Mucosa of rectum (tissue), 2 donors: Measurements from ENCODE around the gene VSIR.
A peak's percentile ranks its signal among the peaks of the same experiment; 100 is the strongest.

Source experiments
- H3K27ac ChIP-seq, 2 donors: one replicate each; pipeline ENCODE4 v1.7.0; 2013; ENCODE audit warnings: inconsistent platforms in 2 of 2, low read depth in 2 of 2, low read length in 2 of 2
- H3K27me3 ChIP-seq, 2 donors: one replicate each; pipeline ENCODE4 v1.7.0; 2013; ENCODE audit warnings: low read length in 2 of 2; ENCODE audit not compliant: control insufficient read depth in 2 of 2, insufficient read depth in 2 of 2
- H3K36me3 ChIP-seq, 2 donors: one replicate each; pipeline ENCODE4 v1.7.0; 2013; ENCODE audit warnings: low read length in 2 of 2; ENCODE audit not compliant: control insufficient read depth in 2 of 2, insufficient read depth in 2 of 2
- H3K4me1 ChIP-seq, 2 donors: one replicate each; pipeline ENCODE4 v1.7.0; 2013; ENCODE audit warnings: low read length in 2 of 2, mild to moderate bottlenecking in 1 of 2; ENCODE audit not compliant: control insufficient read depth in 2 of 2, insufficient read depth in 2 of 2
- H3K4me3 ChIP-seq, 2 donors: one replicate each; pipeline ENCODE4 v1.7.0; 2013; ENCODE audit warnings: low read length in 2 of 2
- H3K9ac ChIP-seq, 2 donors: one replicate each; pipeline ENCODE4 v1.7.0; 2013; ENCODE audit warnings: low read length in 2 of 2, low read depth in 1 of 2, mild to moderate bottlenecking in 1 of 2
- H3K9me3 ChIP-seq, 2 donors: one replicate each; pipeline ENCODE4 v1.7.0; 2013; ENCODE audit warnings: low read length in 2 of 2; ENCODE audit not compliant: control insufficient read depth in 2 of 2
- donor health status: healthy.
- donor health status: Normal muscosa, but diverticular disease.

The VSIR gene

DNA sequence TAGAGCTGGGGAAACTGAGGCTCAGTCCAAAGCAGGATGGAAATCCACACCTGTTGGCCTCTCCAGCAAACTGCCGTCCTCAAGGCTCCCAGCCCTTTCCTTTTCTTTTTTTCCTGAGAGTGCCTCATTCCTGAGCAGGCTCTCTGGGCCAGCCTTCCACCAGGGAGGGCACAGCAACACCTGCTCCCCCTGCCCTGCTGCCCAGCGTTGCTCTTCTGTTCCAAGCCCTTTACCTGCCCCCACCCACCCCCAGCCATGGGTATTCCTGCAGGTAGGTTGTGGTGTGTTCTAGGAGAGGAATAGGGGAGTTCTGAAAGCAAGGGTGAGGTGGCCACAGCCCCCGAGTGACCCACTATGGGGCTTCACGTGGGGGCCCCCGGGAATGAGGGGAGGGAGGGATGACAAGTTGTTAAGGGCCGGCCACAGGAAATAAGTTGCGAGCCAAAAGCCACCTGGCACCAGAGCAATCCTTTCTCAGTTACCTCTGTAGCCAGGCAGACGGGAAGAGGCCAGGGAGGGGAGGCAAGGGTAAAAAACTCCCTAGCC lies 19.3 kb downstream of the VSIR start:
- H3K27ac ChIP-seq, result peak overlapping the region; percentile 49 to 75

DNA sequence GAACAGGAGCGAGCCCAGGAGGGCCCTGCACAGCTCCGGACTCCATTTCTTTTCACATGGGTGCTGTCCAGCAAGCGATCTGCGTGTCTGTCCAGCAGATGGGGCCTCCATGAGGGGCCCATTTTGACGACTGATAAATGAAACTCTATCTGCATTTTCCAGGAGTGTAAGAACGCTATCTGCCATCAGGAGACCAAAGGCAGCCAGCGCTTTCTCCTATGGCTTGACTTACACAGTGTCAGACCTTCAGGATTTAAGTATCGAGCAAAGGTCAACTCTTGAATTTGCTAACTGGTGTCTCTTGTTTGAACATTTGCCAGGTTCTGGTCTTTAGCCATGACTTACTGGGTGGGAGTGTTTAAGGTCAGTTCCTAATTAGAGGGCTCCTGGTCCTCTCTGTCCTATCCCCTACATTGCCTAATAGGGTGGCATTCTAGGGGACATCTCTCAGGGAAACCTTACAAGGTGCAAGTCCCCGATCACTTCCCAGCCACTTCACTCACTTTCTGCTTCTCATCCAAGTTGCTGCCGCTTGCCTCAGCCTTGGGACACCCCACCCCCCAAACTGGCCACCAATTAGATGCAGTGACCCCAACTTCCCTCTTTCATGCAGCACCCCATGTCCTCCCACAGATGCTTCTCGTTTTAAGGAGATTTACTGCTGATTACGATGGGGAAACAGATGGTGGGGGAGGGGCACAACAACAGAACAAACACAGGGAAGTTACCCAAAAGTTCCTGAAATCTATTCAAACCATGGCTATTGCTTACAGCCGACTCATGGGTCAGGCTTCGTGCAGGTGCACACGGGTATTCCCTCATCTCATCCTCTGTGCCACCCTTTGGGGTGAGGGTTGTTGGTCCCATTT lies 20.0 kb downstream of the VSIR start:
- H3K4me1 ChIP-seq, result peaks cover 51 to 53% of the 10 kb centered on the region in 2 donors
- H3K27ac ChIP-seq, result peak overlapping the region; percentile 49 to 75
- H3K4me3 ChIP-seq, result no peak overlapping the region
- peak overlapping the region; percentile 17 to 35 for H3K9ac ChIP-seq
- no peaks in the 10 kb centered on the region for H3K9me3 ChIP-seq
- no peaks in the 10 kb centered on the region for H3K27me3 ChIP-seq
- H3K36me3 ChIP-seq, result peaks cover 26 to 35% of the 10 kb centered on the region in 2 donors

More for the DNA sequence above, 19.3 kb downstream of the VSIR start:
- Histone ChIP-seq H3K27me3 (no peaks in the 10 kb centered on the region), H3K4me1 (peaks cover 44 to 46% of the 10 kb centered on the region in 2 donors), H3K9me3 (no peaks in the 10 kb centered on the region), H3K36me3 (peaks cover 29 to 40% of the 10 kb centered on the region in 2 donors), H3K9ac (peak overlapping the region in 1 of 2 donors; percentile 10), H3K4me3 (no peak overlapping the region)

DNA sequence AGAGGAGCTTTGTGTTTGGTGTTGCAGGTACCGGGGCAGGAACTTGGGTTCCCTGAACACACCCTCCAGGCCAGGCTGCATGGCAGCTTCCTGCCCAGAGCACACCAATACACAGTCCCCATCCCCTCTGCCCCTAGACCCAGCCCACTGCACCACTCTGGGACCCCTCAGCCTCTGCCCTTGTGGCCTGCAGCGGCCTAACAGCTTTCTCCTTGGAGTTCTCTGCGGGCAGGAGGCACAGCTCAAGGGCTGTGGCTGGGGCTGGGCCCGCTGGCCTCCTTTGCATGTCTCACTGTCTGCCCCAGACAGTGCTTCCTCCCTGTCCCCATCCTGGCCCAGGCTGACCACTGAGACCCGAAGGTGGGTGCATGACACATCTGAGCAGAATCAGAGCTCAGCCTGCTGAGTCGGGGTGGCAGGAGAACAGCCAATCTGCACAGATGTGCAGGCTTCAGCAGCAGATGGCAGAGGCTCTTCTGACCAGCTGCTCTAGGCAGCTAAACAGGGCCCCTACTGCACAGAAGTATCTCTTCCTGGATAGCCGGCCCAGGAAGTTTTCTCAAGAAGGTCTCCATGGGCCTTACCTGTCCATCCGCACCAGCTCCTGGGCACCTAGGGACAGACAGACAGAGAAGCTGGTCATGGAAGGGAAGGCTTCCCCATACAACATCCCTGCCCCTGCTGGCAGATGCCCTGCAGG lies 20.8 kb downstream of the VSIR start:
- Histone ChIP-seq H3K4me1 (peaks cover 59 to 61% of the 10 kb centered on the region in 2 donors), H3K27me3 (no peaks in the 10 kb centered on the region), H3K9ac (peak overlapping the region; percentile 17 to 35), H3K9me3 (no peaks in the 10 kb centered on the region), H3K4me3 (no peak overlapping the region), H3K27ac (peak overlapping the region; percentile 38 to 75), H3K36me3 (peaks cover 21 to 30% of the 10 kb centered on the region in 2 donors)

DNA sequence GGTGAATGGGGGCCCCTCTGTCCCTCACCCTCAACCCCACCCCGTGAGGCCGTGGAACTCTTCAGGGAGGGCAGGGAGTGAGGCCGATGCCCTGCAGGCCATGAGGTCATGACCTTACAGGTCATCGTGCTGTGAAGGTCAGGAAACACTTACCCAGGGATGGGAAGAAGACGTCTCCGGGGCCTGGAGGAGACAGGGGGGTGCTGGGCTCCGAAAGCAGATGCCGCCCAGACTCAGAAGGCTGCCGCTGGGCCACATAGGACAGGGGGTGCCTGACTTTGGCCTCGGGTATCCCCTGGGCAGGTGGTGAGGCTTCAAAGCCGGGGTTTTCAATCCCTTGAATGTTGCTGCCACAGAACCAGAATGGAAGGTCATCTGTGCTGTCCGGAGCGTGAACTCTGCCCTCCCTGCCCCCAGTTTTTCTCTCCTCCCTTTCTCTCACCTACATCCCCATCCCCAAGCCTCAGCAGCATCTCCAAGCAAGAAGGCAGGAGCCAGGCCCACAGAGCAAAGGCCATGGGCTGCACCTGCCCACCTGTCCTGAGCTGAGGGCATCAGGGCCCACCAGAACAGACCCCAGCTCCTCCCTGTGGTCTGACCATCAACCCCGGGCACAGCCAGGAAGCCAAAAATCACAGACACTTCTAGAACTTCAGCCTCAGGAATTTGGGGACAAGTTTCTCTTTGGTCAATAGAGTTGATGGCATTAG lies 21.6 kb downstream of the VSIR start:
- Histone ChIP-seq H3K9me3 (no peaks in the 10 kb centered on the region), H3K27ac (peak overlapping the region in 1 of 2 donors; percentile 75), H3K4me3 (no peak overlapping the region), H3K9ac (no peak overlapping the region), H3K4me1 (peaks cover 65% of the 10 kb centered on the region in 2 donors), H3K27me3 (no peaks in the 10 kb centered on the region), H3K36me3 (peaks cover 21 to 30% of the 10 kb centered on the region in 2 donors)

DNA sequence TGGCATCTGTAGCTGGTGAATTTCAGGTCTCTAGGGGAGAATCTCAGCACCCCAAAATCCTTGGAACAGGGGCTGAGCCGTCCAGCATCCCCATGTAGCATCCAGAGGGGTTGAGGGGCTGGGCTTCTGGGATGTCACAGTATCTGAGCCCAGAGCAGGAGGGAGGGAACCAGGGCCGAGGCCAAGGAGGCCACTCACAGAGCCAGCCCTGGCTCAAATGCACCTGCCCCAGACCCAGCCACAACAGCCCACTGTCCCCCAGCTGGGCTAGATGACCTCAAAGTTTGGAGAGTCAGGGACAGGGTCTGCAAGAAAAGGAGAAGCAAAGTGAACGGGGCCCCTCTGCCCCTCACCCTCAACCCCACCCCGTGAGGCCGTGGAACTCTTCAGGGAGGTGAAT lies 22.3 kb downstream of the VSIR start:
- H3K36me3 ChIP-seq, result peaks cover 21 to 30% of the 10 kb centered on the region in 2 donors
- no peaks in the 10 kb centered on the region for H3K9me3 ChIP-seq
- H3K27ac ChIP-seq, result peak overlapping the region; percentile 18 to 92
- H3K4me1 ChIP-seq, result peaks cover 71 to 72% of the 10 kb centered on the region in 2 donors
- no peaks in the 10 kb centered on the region for H3K27me3 ChIP-seq
- H3K4me3 ChIP-seq, result no peak overlapping the region
- H3K9ac ChIP-seq, result no peak overlapping the region

DNA sequence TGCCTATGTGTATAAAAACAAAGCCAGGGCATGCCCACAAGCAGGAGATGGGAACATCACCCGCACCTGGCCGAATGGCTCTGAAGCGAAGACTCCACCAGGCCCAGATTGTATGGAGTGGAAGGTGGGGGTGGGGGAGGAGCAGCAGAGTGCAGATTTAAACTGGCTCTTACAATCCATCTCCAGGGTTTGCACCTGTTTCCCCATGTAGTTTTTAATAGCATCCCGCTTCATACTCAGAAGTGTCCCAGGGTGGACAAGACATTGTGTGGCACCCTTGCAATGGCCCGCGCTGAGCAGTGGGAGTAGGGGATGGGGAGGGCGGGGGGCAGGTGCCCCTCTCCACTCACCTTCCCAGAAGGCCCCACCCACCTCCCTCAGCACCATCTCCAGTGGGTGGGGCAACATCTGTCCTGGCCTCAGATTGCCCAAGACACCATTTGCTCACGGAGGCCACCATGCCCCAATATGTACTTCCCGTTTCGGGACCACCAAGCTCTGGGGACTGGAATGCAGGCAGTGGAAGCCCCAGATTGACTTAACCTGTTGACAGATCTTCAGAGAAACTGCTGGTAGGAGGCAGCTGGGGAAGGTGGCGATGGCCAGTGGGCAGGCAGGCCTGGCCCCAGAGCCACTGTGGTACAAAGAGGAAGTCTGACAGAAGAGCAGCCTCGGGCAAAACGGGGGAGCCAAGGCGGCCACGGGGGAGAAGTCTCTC lies 23.0 kb downstream of the VSIR start:
- peak overlapping the region; percentile 88 to 92 for H3K27ac ChIP-seq
- peaks cover 21 to 30% of the 10 kb centered on the region in 2 donors for H3K36me3 ChIP-seq
- no peaks in the 10 kb centered on the region for H3K9me3 ChIP-seq
- no peaks in the 10 kb centered on the region for H3K27me3 ChIP-seq
- peak overlapping the region; percentile 6 to 44 for H3K9ac ChIP-seq
- no peak overlapping the region for H3K4me3 ChIP-seq
- peaks cover 73 to 78% of the 10 kb centered on the region in 2 donors for H3K4me1 ChIP-seq

DNA sequence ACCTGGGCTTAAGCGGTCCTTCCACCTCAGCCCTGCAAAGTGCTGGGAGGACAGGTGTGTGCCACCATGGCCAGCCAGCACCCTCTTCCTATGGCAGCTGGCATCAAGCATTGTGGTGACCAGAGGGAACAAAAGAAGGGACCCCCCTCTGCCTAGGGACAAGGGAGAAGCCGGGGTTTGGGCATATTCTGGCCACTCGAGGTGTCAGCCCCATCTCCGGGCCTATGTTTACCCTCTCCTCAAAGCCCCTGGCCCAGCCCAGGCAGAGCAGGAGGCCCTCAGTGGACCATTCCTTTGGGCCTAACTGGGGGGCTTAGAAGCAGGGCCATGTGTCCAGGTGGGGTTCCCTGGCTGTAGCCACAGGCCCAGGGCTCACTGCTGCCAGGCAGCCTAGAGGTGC lies 23.9 kb downstream of the VSIR start:
- H3K27me3 ChIP-seq, result no peaks in the 10 kb centered on the region
- no peaks in the 10 kb centered on the region for H3K9me3 ChIP-seq
- H3K4me1 ChIP-seq, result peaks cover 65 to 79% of the 10 kb centered on the region in 2 donors
- peaks cover 14 to 27% of the 10 kb centered on the region in 2 donors for H3K36me3 ChIP-seq
- no peak overlapping the region for H3K4me3 ChIP-seq
- peak overlapping the region; percentile 27 to 44 for H3K9ac ChIP-seq
- H3K27ac ChIP-seq, result peak overlapping the region; percentile 88 to 92

DNA sequence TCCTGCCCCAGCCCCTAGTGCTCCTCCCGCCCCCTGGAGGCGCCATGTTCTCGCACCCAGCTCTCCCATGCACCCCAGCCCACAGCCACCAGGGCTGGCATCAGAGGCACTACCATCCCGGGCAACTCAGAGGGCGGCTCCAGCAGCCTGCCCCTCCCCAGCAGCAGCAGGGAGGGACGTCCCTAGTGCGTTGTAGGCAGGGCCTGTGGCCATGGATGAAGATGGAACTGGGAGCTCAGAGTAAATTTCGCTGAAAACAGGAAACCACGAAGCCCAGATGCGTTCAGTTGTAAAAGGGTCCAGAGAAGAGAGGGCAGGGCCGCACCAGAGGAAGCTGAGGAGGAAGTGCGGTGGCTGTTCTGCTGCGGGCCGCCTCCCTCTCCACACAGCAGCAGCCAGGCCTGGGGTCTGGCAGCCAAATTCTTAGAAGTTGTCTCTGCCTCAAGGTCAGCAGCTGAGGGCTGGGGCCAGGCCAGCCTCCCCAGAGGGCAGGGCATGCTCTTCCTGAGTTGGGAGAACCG lies 24.6 kb downstream of the VSIR start:
- H3K9ac ChIP-seq, result peak overlapping the region; percentile 35 to 44

More for the DNA sequence above, 24.6 kb downstream of the VSIR start:
- no peaks in the 10 kb centered on the region for H3K27me3 ChIP-seq
- peak overlapping the region; percentile 88 to 92 for H3K27ac ChIP-seq
- H3K4me3 ChIP-seq, result no peak overlapping the region
- H3K9me3 ChIP-seq, result no peaks in the 10 kb centered on the region
- peaks cover 14 to 27% of the 10 kb centered on the region in 2 donors for H3K36me3 ChIP-seq
- peaks cover 60 to 75% of the 10 kb centered on the region in 2 donors for H3K4me1 ChIP-seq
